CD4-positive, CD25-positive, alpha-beta regulatory T cell (primary cell): ENCODE measurements around the gene LIPT2. TPM values are rescaled to one million over a fixed set of nuclear protein-coding genes. Genes with fewer than 3 reads are reported as not detected.

Experiments used
- ATAC-seq, 2 donors: fragments of 150-1000 bp; cut with Tn5 transposase; one replicate each; pipeline ENCODE4 v1.10.0; 2021; ENCODE audit warnings: low read depth in 2 of 2, moderate number of reproducible peaks in 2 of 2, moderate library complexity in 1 of 2
- DNase-seq, 3 donors: peaks; one replicate each; pipeline versions ENCODE4 v3.0.0 to v3.0.0-alpha.2; 2012 to 2022; ENCODE audit warnings: mixed read lengths in 1 of 3
- H3K27ac ChIP-seq: one replicate; pipeline ENCODE4 v1.7.0; 2013; ENCODE audit warnings: mild to moderate bottlenecking, low read length; ENCODE audit not compliant: insufficient read depth, poor library complexity, severe bottlenecking
- H3K27me3 ChIP-seq: one replicate; pipeline ENCODE4 v1.7.0; 2013; ENCODE audit warnings: low read length; ENCODE audit not compliant: control insufficient read depth, insufficient read depth
- H3K36me3 ChIP-seq: one replicate; pipeline ENCODE4 v1.7.0; 2013; ENCODE audit warnings: mild to moderate bottlenecking, low read length, moderate library complexity; ENCODE audit not compliant: control insufficient read depth, insufficient read depth
- H3K4me1 ChIP-seq: 2 replicates; pipeline ENCODE4 v1.7.0; 2013; ENCODE audit warnings: mild to moderate bottlenecking, low read length; ENCODE audit not compliant: insufficient read depth, control insufficient read depth, poor library complexity, severe bottlenecking
- H3K4me3 ChIP-seq: one replicate; pipeline ENCODE4 v1.7.0; 2013; ENCODE audit warnings: low read depth, mild to moderate bottlenecking, low read length, moderate library complexity
- H3K9me3 ChIP-seq, 2 experiments: 1 replicate in 1 of 2; 2 replicates in 1 of 2; pipeline ENCODE4 v1.7.0; 2013; ENCODE audit warnings: low read length in 2 of 2, mild to moderate bottlenecking in 1 of 2, moderate library complexity in 1 of 2; ENCODE audit not compliant: control insufficient read depth in 2 of 2
- H3K27ac Mint-ChIP-seq, 3 donors: one replicate each; pipeline ENCODE4 v1.8.0; 2020 to 2022; ENCODE audit warnings: mild to moderate bottlenecking in 3 of 3, mixed read lengths in 3 of 3, moderate library complexity in 2 of 3
- H3K27me3 Mint-ChIP-seq: one replicate; pipeline ENCODE4 v1.8.0; 2022; ENCODE audit warnings: mild to moderate bottlenecking, mixed read lengths
- H3K36me3 Mint-ChIP-seq: one replicate; pipeline ENCODE4 v1.8.0; 2020; ENCODE audit warnings: mixed read lengths
- H3K4me1 Mint-ChIP-seq, 4 donors: one replicate each; pipeline ENCODE4 v1.8.0; 2020 to 2022; ENCODE audit warnings: mixed read lengths in 4 of 4, mild to moderate bottlenecking in 1 of 4
- H3K4me3 Mint-ChIP-seq, 4 donors: one replicate each; pipeline ENCODE4 v1.8.0; 2020 to 2022; ENCODE audit warnings: mild to moderate bottlenecking in 4 of 4, mixed read lengths in 4 of 4, moderate library complexity in 3 of 4
- H3K9me3 Mint-ChIP-seq, 7 donors: one replicate each; pipeline ENCODE4 v1.8.0; 2020 to 2022; ENCODE audit warnings: mixed read lengths in 7 of 7, mild to moderate bottlenecking in 3 of 7, moderate library complexity in 2 of 7
- polyA plus RNA-seq, 4 donors: library from polyadenylated mRNA; unstranded; fragments of 300-500 nt; fragmentation: Illumina TruSeq; gene quantifications; one replicate each; pipeline ENCODE4 v1.2.3, GENCODE V29; 2021
- total RNA-seq: library from RNA; stranded (reverse); gene quantifications from one replicate; pipeline ENCODE4 v1.2.3, GENCODE V29; 2022

Gene LIPT2
- total and polyA plus RNA-seq, 5 donors from 2014 or later: 6.1 to 20.7 (median 12.3) TPM

GRCh38 chr11:74533421-74533820 is 39.9 kb upstream of the LIPT2 start:
- H3K4me3 Mint-ChIP-seq: no peak overlapping the region
- H3K36me3 ChIP-seq: no peaks in the 10 kb centered on the region
- H3K27ac ChIP-seq: no peak overlapping the region
- no peaks in the 10 kb centered on the region for H3K4me1 ChIP-seq
- DNase-seq: no peak
- no peak overlapping the region for H3K27ac Mint-ChIP-seq
- no peak overlapping the region for H3K4me3 ChIP-seq
- H3K27me3 Mint-ChIP-seq: peaks cover 6% of the 10 kb centered on the region
- H3K9me3 Mint-ChIP-seq: peaks cover 0 to 15% (median 2%) of the 10 kb centered on the region in 7 donors
- H3K36me3 Mint-ChIP-seq: peaks cover 6% of the 10 kb centered on the region
- H3K27me3 ChIP-seq: no peaks in the 10 kb centered on the region
- H3K9me3 ChIP-seq: no peaks in the 10 kb centered on the region
- no peak for ATAC-seq
- H3K4me1 Mint-ChIP-seq: peaks cover 5 to 12% (median 8%) of the 10 kb centered on the region in 4 donors

GRCh38 chr11:74532501-74533246 is 39.1 kb upstream of the LIPT2 start:
- DNase-seq: no peak
- H3K27me3 Mint-ChIP-seq: peaks cover 6% of the 10 kb centered on the region
- H3K9me3 ChIP-seq: no peaks in the 10 kb centered on the region
- H3K9me3 Mint-ChIP-seq: peaks cover 0 to 7% (median 0%) of the 10 kb centered on the region in 7 donors
- no peak overlapping the region for H3K4me3 ChIP-seq
- no peaks in the 10 kb centered on the region for H3K27me3 ChIP-seq
- H3K27ac Mint-ChIP-seq: no peak overlapping the region
- H3K4me1 ChIP-seq: no peaks in the 10 kb centered on the region
- H3K4me3 Mint-ChIP-seq: no peak overlapping the region
- no peak for ATAC-seq
- H3K36me3 ChIP-seq: no peaks in the 10 kb centered on the region
- no peak overlapping the region for H3K27ac ChIP-seq
- peaks cover 2% of the 10 kb centered on the region for H3K36me3 Mint-ChIP-seq
- peaks cover 5 to 12% (median 8%) of the 10 kb centered on the region in 4 donors for H3K4me1 Mint-ChIP-seq

DNA sequence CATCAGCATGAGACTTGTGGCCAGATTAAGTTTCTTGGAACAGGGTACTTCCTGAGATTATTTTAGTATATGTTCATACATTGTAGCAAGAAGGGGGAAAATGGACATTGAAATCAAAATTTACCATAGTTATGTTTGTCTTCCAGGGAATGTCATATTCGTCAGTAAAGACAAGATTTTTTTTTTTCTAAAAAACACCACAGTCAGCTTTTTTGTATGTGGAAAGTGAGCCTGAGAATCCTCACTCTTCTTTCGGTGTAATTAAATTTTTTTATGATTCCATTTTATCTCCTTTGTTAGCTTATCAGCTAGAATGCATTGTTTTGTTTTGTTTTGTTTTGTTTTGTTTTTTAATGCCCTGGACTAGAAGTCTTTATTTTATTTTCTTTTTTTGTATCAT is 31.5 kb upstream of the LIPT2 start:
- peak overlapping the region in 1 of 3 donors; percentile 16 for H3K27ac Mint-ChIP-seq
- Histone ChIP-seq H3K4me3 (no peak overlapping the region), H3K36me3 (no peaks in the 10 kb centered on the region), H3K9me3 (no peaks in the 10 kb centered on the region), H3K27me3 (no peaks in the 10 kb centered on the region), H3K4me1 (no peaks in the 10 kb centered on the region), H3K27ac (no peak overlapping the region)
- no peaks in the 10 kb centered on the region for H3K36me3 Mint-ChIP-seq
- no peak overlapping the region for H3K4me3 Mint-ChIP-seq
- H3K27me3 Mint-ChIP-seq: peaks cover 15% of the 10 kb centered on the region
- ATAC-seq (no peak), DNase-seq (no peak)
- no peaks in the 10 kb centered on the region for H3K9me3 Mint-ChIP-seq
- H3K4me1 Mint-ChIP-seq: no peaks in the 10 kb centered on the region

GRCh38 chr11:74524501-74524900 is 31.0 kb upstream of the LIPT2 start:
- no peak overlapping the region for H3K27ac Mint-ChIP-seq
- no peak for ATAC-seq
- Histone ChIP-seq H3K4me3 (no peak overlapping the region), H3K9me3 (no peaks in the 10 kb centered on the region), H3K27me3 (no peaks in the 10 kb centered on the region), H3K4me1 (no peaks in the 10 kb centered on the region), H3K36me3 (no peaks in the 10 kb centered on the region), H3K27ac (no peak overlapping the region)
- no peaks in the 10 kb centered on the region for H3K36me3 Mint-ChIP-seq
- no peak overlapping the region for H3K4me3 Mint-ChIP-seq
- peaks cover 15% of the 10 kb centered on the region for H3K27me3 Mint-ChIP-seq
- H3K9me3 Mint-ChIP-seq: no peaks in the 10 kb centered on the region
- no peak for DNase-seq
- H3K4me1 Mint-ChIP-seq: no peaks in the 10 kb centered on the region

- Histone ChIP-seq H3K4me1 (no peaks in the 10 kb centered on the region), H3K9me3 (no peaks in the 10 kb centered on the region), H3K27ac (no peak overlapping the region), H3K4me3 (no peak overlapping the region), H3K36me3 (no peaks in the 10 kb centered on the region), H3K27me3 (no peaks in the 10 kb centered on the region)
- H3K27me3 Mint-ChIP-seq: peaks cover 20% of the 10 kb centered on the region
- no peaks in the 10 kb centered on the region for H3K36me3 Mint-ChIP-seq
- no peak overlapping the region for H3K27ac Mint-ChIP-seq
- no peak for DNase-seq
- no peak overlapping the region for H3K4me3 Mint-ChIP-seq
- ATAC-seq: no peak
- no peaks in the 10 kb centered on the region for H3K4me1 Mint-ChIP-seq
- H3K9me3 Mint-ChIP-seq: peaks cover 0 to under 1% (median 0%) of the 10 kb centered on the region in 7 donors
Observed at GRCh38 chr11:74522776-74523175, 29.3 kb upstream of the LIPT2 start.

DNA sequence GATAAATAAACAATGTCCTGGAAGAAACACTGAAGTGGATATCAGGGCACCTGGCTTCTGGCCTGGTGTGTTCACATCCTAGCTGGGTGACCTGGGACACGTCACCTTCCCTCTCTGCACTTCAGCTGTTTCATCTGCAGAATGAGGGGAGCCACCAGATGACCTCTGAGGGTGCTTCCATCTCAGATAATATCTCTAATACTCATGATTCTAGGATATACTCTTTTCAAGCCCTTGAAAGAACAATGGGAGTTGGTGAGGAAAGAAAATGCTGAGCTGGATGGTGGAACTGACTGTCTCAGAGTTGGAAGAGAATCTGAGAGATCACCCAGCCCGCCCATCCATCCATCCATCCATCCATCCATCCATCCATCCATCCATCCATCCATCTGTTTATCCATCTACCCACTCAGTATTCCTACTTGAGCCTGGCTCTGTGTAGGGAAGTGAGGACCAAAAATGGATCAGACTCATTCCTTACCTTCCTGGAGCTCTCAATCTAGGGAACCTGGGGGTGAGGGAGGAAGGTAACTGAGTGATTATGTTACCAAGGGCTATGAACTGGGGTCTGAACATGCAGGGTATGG is 28.2 kb upstream of the LIPT2 start:
- Mint-ChIP-seq H3K36me3 (no peaks in the 10 kb centered on the region), H3K4me1 (no peaks in the 10 kb centered on the region), H3K4me3 (no peak overlapping the region), H3K9me3 (peaks cover 0 to 9% (median 0%) of the 10 kb centered on the region in 7 donors), H3K27me3 (peaks cover 20% of the 10 kb centered on the region), H3K27ac (peak overlapping the region in 1 of 3 donors; percentile 25)
- ATAC-seq (no peak), DNase-seq (no peak)
- Histone ChIP-seq H3K27ac (no peak overlapping the region), H3K4me1 (no peaks in the 10 kb centered on the region), H3K4me3 (no peak overlapping the region), H3K27me3 (no peaks in the 10 kb centered on the region), H3K36me3 (no peaks in the 10 kb centered on the region), H3K9me3 (no peaks in the 10 kb centered on the region)

- no peak overlapping the region for H3K27ac Mint-ChIP-seq
- H3K9me3 Mint-ChIP-seq: peaks cover 0 to 9% (median 0%) of the 10 kb centered on the region in 7 donors
- H3K27me3 ChIP-seq: no peaks in the 10 kb centered on the region
- no peaks in the 10 kb centered on the region for H3K9me3 ChIP-seq
- no peaks in the 10 kb centered on the region for H3K4me1 Mint-ChIP-seq
- no peak for DNase-seq
- H3K4me3 Mint-ChIP-seq: no peak overlapping the region
- no peak overlapping the region for H3K27ac ChIP-seq
- H3K36me3 ChIP-seq: no peaks in the 10 kb centered on the region
- H3K4me1 ChIP-seq: no peaks in the 10 kb centered on the region
- peaks cover 21% of the 10 kb centered on the region for H3K27me3 Mint-ChIP-seq
- ATAC-seq: no peak
- no peaks in the 10 kb centered on the region for H3K36me3 Mint-ChIP-seq
- H3K4me3 ChIP-seq: no peak overlapping the region
Observed at GRCh38 chr11:74520927-74521665, 27.6 kb upstream of the LIPT2 start.
